Measurements from ENCODE around the gene STAT3.

Gene STAT3

DNA sequence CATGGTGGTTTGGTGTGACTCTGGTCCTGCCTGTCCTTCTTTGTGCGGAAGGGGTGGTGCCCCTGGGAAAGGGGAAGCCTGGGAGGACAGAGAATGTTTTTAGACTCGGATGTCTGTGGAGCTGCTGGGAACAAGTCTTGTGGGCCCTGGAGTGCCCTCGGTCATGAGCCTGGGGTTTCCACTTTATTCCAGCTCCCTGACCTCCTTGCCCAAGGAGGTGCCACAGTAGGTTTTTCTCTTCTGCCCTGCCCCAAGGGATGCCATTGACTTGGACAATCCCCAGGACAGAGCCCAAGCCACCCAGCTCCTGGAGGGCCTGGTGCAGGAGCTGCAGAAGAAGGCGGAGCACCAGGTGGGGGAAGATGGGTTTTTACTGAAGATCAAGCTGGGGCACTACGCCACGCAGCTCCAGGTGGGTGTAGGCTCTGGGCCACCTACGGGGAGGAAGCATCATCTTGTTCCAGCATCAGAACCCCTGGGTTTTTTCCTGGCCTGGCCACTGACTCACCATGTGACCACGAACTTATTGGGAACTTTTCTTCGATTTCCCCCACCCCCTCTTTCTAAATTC is 98.5 kb downstream of the STAT3 start:
- DNase-seq: no peak

GRCh38 chr17:42288803-42289610 is 99.2 kb downstream of the STAT3 start:
- DNase-seq: no peak

- peak; percentile 45 for DNase-seq
These were observed 100.1 kb downstream of the STAT3 start, which contains the start of gene STAT5A for GRCh38 chr17:42287977-42288802. STAT5A (plus strand) TSS chr17:42288498; CDS start chr17:42289412, 914 bp downstream.

GRCh38 chr17:42287305-42287976 is 100.8 kb downstream of the STAT3 start:
- DNase-seq: no peak

DNA sequence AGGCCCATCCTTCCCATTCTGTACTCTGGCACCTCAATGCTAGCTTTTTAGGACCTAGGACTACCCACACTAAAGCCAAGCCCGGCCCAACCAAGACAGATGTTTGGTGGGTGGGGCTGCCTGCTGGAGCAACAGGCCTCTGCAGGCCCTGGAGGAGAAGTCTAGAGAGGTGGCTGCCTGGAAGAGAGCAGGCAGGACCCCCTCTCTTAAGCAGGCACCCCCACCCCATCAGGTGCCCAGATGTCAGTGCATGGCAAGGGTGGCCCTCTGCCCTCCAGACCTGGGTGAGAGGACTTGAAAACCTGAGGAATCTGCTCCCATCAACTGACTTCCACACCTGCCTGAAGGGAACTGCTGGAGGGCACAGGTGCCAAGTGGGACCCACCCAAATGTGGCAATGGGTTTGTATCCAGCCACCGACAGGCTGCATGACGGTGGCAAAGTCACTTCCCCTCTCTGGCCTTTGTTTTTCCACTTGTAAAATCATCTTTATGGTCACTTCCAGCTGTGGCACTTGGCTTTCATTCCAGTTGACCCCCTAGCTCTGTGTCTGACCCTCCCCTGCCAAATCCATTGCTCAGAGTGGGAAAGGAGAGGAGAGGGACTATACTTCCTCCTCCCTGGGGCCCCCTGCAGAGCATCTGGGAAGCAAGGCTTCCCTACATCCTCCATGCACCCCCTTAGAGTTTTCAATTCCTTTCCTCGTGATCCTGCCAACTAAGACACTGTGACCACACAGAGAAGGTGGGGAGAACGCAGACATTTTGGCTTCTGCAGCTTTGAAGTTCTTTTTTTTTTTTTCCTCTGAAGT is 101.6 kb downstream of the STAT3 start:
- no peak for DNase-seq

- no peak for DNase-seq
These were observed 102.7 kb downstream of the STAT3 start for GRCh38 chr17:42285346-42286050.

- no peak for DNase-seq
These were observed 103.7 kb downstream of the STAT3 start for GRCh38 chr17:42284566-42284965.

DNA sequence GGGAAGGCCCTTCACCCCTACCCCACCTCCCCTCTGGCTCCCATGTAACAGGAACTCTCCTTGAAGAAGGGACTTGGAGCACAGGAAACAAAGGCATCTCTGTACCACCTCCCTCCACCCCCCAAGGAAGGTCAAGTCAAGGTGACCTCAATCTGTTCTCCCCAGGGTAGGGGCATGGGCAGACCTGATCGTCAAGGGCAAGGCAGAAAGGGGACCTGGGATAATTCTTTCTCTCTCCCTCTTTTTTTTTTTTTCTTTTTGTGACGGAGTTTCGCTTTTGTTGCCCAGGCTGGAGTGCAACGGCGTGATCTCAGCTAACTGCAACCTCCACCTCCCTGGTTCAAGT is 104.2 kb downstream of the STAT3 start:
- no peak for DNase-seq

DNA sequence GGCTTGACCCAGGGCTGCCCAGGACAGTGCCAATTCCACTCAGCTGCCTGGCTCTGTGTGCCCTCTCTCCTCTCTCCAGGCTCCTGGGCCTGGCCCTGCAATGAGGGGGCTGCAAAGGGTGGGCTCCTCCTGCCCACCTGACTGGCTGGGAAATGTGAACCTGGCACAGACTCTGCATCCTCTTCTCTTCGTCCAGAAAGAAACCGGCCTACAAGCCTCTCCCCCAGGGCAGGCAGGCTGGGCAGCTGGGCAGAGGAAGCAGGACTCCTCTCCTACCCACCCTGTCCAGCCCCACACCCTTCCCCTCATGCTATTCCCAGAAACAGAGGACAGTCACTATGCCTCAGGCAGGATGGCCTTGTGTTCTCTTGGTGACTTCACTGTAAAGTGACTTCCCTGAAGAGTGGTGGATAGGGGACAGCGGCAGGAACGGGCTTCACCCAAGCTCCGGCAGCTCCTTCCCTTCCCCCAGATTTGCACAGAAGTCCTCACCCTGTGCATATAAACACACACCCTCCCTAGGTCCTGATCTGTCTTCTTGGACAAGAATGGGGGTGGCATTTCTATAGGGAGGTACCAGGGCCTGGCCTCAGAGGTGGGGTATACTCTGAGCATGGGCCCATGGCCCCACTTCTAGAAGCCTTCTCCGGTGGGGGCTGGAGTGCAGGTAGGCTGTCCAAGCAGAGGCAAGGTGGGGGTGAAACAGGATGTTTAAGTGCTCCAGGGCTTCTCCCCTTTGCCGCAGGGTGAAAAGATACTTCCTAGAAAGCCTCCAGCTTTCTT is 104.8 kb downstream of the STAT3 start:
- no peak for DNase-seq

- DNase-seq: no peak
These were observed 105.7 kb downstream of the STAT3 start for GRCh38 chr17:42282478-42283080.

DNA sequence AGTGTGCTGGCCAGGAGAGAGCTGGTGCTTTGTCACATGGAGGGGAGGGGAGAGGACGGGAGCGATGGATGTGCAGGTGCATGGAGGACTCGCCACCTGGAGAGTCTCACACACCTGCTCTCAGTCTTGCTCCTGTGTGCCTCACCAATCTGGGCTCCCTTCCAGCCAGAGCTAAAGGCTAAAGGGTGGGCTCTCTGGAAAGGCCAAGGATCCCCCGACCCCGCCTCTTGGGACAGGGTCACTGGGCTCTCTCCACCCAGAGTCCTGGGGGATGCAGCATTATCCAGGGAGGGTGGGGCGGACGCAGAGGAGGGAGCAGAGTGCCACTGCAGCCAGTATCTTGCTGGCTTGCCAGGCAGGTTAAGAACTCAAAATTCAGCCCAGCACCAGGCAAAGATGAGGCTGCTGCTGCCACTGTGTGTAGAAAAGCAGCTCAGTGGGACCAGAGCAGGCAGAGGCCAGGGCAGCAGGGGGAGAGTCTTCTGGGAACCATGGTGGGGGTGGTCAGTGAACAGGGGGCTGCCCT is 106.6 kb downstream of the STAT3 start:
- no peak for DNase-seq

- no peak for DNase-seq
These were observed 108.2 kb downstream of the STAT3 start for GRCh38 chr17:42279776-42280630.

GRCh38 chr17:42277342-42277712 is 110.9 kb downstream of the STAT3 start:
- DNase-seq: no peak

- peak; percentile 54 for DNase-seq
These were observed 111.5 kb downstream of the STAT3 start for GRCh38 chr17:42276609-42277341.

DNA sequence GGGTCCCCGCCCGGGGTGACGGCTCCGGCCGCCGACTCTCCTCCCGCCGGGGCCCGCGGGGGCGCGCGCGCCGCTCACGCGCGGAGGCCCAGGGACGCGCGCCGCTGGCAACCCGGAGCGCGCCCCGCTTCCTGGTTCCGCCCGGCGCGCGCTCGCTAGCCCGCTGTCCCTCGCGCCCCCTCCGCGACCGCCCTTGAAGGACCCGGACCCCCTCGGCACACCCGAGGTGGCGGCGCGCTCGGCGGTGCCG is 112.0 kb downstream of the STAT3 start, which contains the start of gene STAT5B:
STAT5B (minus strand) TSS at position 33 of the 250 bp plus-strand sequence. CDS start 44,264 bp downstream, outside the sequence.
- peak; percentile 21 for DNase-seq

GRCh38 chr17:42275527-42276358 is 112.5 kb downstream of the STAT3 start:
- no peak for DNase-seq

DNA sequence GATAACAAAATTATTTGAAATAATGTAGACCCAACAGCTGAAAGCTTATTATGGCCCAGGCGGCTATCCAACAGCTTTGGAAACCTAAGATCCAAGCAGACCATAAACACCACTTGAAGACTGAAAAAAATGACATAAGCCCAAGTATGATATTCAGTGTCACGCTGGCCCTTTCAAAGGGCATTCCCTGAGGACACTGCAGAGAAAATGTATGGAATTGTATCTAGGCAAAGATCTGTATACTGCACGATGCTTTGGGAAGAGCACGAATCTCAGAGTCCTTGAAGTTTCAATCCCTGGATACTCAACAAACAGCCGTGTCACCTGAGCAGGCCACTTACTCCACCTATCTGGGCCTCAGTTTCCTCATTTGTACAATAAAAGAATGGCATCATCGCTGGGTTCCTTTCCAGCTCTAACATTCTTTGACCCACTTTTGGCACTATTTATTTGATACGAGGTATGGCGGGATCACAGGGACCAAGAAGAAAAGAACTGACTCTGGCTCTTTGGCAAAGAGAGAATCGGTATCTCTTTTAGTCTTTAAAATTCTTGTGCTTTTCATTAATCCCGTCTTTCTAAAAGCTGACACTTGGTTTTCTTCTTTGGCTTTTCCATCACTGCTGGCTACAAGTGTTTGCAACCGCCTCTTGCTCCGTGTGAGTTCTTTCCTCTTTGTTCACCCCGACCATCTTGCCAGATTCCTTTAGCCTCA is 113.3 kb downstream of the STAT3 start:
- DNase-seq: no peak
